Lower lobe of right lung (tissue), 2 donors: ENCODE measurements around the gene PPP6R3. TPM values are rescaled to one million over a fixed set of nuclear protein-coding genes. Genes with fewer than 3 reads are reported as not detected.
A peak's percentile ranks its signal among the peaks of the same experiment; 100 is the strongest.

ENCODE experiments used
- ATAC-seq, 2 donors: fragments of 200-7000 bp; cut with Tn5 transposase; one replicate each; pipeline ENCODE4 v1.9.1; 2020 to 2022; ENCODE audit warnings: mild to moderate bottlenecking in 2 of 2, moderate library complexity in 2 of 2
- DNase-seq: peaks from one replicate; pipeline ENCODE4 v3.0.0-alpha.2; 2020
- H3K27ac ChIP-seq: fragments of 200-600 bp; one replicate; pipeline ENCODE4 v1.8.0; 2022
- H3K27me3 ChIP-seq: fragments of 200-600 bp; one replicate; pipeline ENCODE4 v1.8.0; 2022; ENCODE audit warnings: low read depth
- H3K36me3 ChIP-seq: fragments of 200-600 bp; one replicate; pipeline ENCODE4 v1.8.0; 2022; ENCODE audit warnings: mild to moderate bottlenecking
- H3K4me1 ChIP-seq: fragments of 200-600 bp; one replicate; pipeline ENCODE4 v1.8.0; 2022
- H3K4me3 ChIP-seq: fragments of 200-600 bp; one replicate; pipeline ENCODE4 v1.8.0; 2022; ENCODE audit warnings: mild to moderate bottlenecking
- H3K9me3 ChIP-seq: fragments of 200-600 bp; one replicate; pipeline ENCODE4 v1.8.0; 2022
- intact Hi-C: fragments of 100-400 bp; cut with DNase I; formaldehyde crosslinking; loops from one replicate; pipeline ENCODE4 v1.11.0; 2022
- total RNA-seq: library from RNA; stranded (reverse); fragmentation: NEBNext Ultra II Directional; extraction: Animal tissue kit (Norgen Biotek cat#: 25700); gene quantifications from one replicate; pipeline ENCODE4 v1.2.1, GENCODE V29; 2021
- TF ChIP-seq, protein P1 (sequence below): fragments of 200-600 bp; IDR thresholded peaks from one replicate; pipeline ENCODE4 v1.8.0; 2022; ENCODE audit warnings: antibody characterized with exemption, mild to moderate bottlenecking
- donor health status: DM: no; HTN: yes; CAD: no; lungs with severe emphysema.

Gene PPP6R3
- total RNA-seq, 1 donor from 2014 or later: 98.0 TPM

GRCh38 chr11:68441466-68442230 lies 18.9 kb upstream of the PPP6R3 start:
- H3K4me1 ChIP-seq: peaks cover 14% of the 10 kb centered on the region
- no peak for ATAC-seq
- H3K9me3 ChIP-seq: no peaks in the 10 kb centered on the region
- H3K27ac ChIP-seq: no peak overlapping the region
- TF ChIP-seq, protein P1, sequence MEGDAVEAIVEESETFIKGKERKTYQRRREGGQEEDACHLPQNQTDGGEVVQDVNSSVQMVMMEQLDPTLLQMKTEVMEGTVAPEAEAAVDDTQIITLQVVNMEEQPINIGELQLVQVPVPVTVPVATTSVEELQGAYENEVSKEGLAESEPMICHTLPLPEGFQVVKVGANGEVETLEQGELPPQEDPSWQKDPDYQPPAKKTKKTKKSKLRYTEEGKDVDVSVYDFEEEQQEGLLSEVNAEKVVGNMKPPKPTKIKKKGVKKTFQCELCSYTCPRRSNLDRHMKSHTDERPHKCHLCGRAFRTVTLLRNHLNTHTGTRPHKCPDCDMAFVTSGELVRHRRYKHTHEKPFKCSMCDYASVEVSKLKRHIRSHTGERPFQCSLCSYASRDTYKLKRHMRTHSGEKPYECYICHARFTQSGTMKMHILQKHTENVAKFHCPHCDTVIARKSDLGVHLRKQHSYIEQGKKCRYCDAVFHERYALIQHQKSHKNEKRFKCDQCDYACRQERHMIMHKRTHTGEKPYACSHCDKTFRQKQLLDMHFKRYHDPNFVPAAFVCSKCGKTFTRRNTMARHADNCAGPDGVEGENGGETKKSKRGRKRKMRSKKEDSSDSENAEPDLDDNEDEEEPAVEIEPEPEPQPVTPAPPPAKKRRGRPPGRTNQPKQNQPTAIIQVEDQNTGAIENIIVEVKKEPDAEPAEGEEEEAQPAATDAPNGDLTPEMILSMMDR: no peak
- peaks cover 69% of the 10 kb centered on the region for H3K36me3 ChIP-seq
- intact Hi-C loops: no loop called here
- no peaks in the 10 kb centered on the region for H3K27me3 ChIP-seq
- no peak overlapping the region for H3K4me3 ChIP-seq
- DNase-seq: no peak

DNA sequence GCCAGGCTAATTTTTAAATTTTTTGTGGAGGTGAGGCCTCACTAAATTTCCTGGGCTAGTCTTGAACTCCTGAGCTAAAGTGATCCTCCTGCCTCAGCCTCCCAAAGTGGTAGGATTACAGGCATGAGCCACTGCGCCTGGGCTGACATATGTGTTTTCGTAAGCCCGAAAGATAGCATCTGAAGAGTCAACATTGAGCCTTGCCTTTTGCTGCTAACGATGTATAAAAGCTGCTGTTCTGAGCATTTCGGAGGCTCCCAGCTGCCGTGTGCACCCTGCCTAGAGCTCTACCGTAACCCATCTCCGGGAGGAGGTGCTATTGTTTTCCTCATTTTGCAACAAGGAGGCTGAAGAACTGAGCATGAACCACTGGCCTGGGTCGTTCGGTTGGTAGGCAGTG lies 18.1 kb upstream of the PPP6R3 start:
- H3K4me3 ChIP-seq: no peak overlapping the region
- intact Hi-C loops: no loop called here
- ATAC-seq (no peak), DNase-seq (no peak)
- no peaks in the 10 kb centered on the region for H3K27me3 ChIP-seq
- H3K27ac ChIP-seq: no peak overlapping the region
- H3K4me1 ChIP-seq: peaks cover 12% of the 10 kb centered on the region
- TF ChIP-seq, protein P1: no peak
- peaks cover 62% of the 10 kb centered on the region for H3K36me3 ChIP-seq
- no peaks in the 10 kb centered on the region for H3K9me3 ChIP-seq

DNA sequence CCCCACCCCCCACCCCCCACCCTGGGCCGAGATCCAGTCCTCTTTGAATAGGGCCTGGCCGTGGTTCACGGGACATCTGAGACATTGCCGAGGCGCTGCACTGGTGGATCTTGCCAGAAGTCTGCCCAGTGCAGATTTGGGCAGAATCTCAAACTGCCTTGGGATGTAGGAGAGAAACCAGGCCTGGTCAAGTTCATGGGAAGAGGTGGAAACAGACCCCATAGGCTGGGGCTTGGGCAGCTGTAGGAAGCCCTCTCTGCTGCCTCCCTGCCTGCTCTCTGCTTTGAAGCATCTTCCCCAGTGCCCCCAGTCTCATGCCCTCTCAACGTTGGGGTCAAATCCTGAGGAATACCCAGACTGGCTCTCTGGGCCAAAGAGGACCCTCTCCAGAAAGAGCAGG lies 16.0 kb upstream of the PPP6R3 start:
- H3K36me3 ChIP-seq: peaks cover 54% of the 10 kb centered on the region
- TF ChIP-seq, protein P1: no peak
- intact Hi-C loops: no loop called here
- DNase-seq (peak; percentile 24), ATAC-seq (no peak)
- H3K27ac ChIP-seq: no peak overlapping the region
- no peaks in the 10 kb centered on the region for H3K9me3 ChIP-seq
- peaks cover 6% of the 10 kb centered on the region for H3K4me1 ChIP-seq
- no peaks in the 10 kb centered on the region for H3K27me3 ChIP-seq
- no peak overlapping the region for H3K4me3 ChIP-seq

DNA sequence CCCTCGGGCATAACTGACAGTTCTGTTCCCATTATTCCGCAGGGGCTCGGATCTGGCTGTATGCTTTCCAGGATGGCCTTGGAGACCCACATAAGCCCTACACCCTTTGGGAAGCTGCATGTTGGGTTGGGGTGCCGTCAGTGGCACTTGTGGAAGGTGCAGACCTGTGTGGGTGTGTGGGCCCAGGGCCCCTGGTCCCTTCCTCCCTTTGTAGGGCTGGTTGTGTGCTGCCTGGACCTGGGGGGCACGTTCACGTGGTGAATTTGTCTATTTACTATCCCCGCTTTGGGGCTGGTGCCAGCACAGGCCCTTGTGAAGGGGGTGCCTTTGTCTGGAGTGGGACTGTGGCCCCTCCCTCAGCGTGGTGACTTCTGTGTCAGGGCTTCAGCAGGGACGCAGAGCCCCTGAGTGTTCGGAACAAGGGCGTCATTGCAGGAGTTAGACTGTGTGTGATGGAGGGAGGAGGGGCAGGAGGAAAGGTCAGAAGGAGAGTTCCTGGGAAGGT lies 15.0 kb upstream of the PPP6R3 start:
- intact Hi-C loops: no loop called here
- no peak for ATAC-seq
- H3K27me3 ChIP-seq: no peaks in the 10 kb centered on the region
- no peak overlapping the region for H3K4me3 ChIP-seq
- no peak overlapping the region for H3K27ac ChIP-seq
- peak; percentile 41 for DNase-seq
- TF ChIP-seq, protein P1: no peak
- H3K36me3 ChIP-seq: peaks cover 44% of the 10 kb centered on the region
- no peaks in the 10 kb centered on the region for H3K9me3 ChIP-seq
- H3K4me1 ChIP-seq: peaks cover 6% of the 10 kb centered on the region

DNA sequence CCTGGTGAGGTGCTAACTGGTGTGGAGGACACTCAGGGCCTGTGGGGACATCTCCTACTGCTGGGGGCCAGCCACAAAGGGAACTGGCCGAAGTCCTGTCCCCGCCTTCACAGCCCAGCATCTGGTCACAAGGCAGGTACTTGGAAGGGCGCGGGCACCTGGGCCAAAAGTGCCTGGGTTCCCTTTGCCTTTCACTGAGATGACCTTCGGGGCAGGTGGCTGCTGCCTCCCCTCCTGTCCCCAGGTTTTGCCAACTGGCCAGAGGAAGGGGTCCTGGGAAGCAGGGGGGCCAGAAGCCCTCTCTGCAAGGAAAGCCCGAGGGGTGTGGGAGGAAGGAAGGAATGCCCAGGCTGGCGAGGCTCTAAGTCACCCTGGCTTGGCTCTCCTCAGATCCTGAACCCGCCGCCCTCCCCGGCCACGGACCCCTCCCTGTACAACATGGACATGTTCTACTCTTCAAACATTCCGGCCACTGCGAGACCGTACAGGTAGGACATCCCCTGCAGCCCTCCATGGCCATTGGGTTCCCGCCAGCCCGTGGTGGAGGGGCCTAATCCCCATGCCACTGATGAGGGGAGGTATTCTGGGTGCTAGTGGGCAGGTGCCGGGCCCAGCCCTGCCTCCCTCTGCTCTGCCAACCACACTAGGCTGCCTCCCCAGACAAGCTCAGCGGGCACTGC lies 14.4 kb upstream of the PPP6R3 start:
- DNase-seq: peak; percentile 42

More for the DNA sequence above, 14.4 kb upstream of the PPP6R3 start:
- Histone ChIP-seq H3K27me3 (no peaks in the 10 kb centered on the region), H3K36me3 (peaks cover 40% of the 10 kb centered on the region), H3K27ac (no peak overlapping the region), H3K9me3 (no peaks in the 10 kb centered on the region), H3K4me3 (no peak overlapping the region), H3K4me1 (peaks cover 6% of the 10 kb centered on the region)
- TF ChIP-seq, protein P1: no peak
- intact Hi-C loops: no loop called here
- ATAC-seq: peak; percentile 29 to 31
